ENCODE measurements around the gene TSPAN18. TPM values are rescaled to one million over a fixed set of nuclear protein-coding genes. Genes with fewer than 3 reads are reported as not detected.

The TSPAN18 gene
- total RNA-seq, 2 donors from 2014 or later: 2.0 to 7.7 TPM

GRCh38 chr11:44893308-44893822, 166.6 kb downstream of the TSPAN18 start:
- Histone ChIP-seq H3K27ac (peak overlapping the region in 1 of 2 donors; percentile 42), H3K36me3 (no peaks in the 10 kb centered on the region), H3K27me3 (replicated peaks; ENCODE audit: insufficient read depth) (no peaks in the 10 kb centered on the region), H3K9me3 (no peaks in the 10 kb centered on the region), H3K4me1 (ENCODE audit: control insufficient read depth in 1 of 2, low read depth in 2 of 2) (peaks cover 0 to 16% of the 10 kb centered on the region in 2 donors), H3K4me3 (no peak overlapping the region)
- no peak for DNase-seq (ENCODE audit: low spot score)
- TF ChIP-seq, protein P1, sequence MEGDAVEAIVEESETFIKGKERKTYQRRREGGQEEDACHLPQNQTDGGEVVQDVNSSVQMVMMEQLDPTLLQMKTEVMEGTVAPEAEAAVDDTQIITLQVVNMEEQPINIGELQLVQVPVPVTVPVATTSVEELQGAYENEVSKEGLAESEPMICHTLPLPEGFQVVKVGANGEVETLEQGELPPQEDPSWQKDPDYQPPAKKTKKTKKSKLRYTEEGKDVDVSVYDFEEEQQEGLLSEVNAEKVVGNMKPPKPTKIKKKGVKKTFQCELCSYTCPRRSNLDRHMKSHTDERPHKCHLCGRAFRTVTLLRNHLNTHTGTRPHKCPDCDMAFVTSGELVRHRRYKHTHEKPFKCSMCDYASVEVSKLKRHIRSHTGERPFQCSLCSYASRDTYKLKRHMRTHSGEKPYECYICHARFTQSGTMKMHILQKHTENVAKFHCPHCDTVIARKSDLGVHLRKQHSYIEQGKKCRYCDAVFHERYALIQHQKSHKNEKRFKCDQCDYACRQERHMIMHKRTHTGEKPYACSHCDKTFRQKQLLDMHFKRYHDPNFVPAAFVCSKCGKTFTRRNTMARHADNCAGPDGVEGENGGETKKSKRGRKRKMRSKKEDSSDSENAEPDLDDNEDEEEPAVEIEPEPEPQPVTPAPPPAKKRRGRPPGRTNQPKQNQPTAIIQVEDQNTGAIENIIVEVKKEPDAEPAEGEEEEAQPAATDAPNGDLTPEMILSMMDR (IDR thresholded peaks at IDR 0.05): no peak
- ATAC-seq (ENCODE audit: insufficient number of reproducible peaks, low FRiP score, low read depth): no peak

GRCh38 chr11:44893846-44894617, 167.3 kb downstream of the TSPAN18 start:
- H3K27me3 ChIP-seq (replicated peaks; ENCODE audit: insufficient read depth): no peaks in the 10 kb centered on the region
- no peaks in the 10 kb centered on the region for H3K9me3 ChIP-seq
- ATAC-seq (ENCODE audit: insufficient number of reproducible peaks, low FRiP score, low read depth) (peak; percentile 59), DNase-seq (ENCODE audit: low spot score) (no peak)
- H3K4me1 ChIP-seq (ENCODE audit: control insufficient read depth in 1 of 2, low read depth in 2 of 2): peaks cover 0 to 16% of the 10 kb centered on the region in 2 donors
- H3K36me3 ChIP-seq: no peaks in the 10 kb centered on the region
- TF ChIP-seq, protein P1 (IDR thresholded peaks at IDR 0.05): peak; percentile 86
- H3K27ac ChIP-seq: peak overlapping the region in 1 of 2 donors; percentile 42
- no peak overlapping the region for H3K4me3 ChIP-seq

- DNase-seq (ENCODE audit: low spot score) (no peak), ATAC-seq (ENCODE audit: insufficient number of reproducible peaks, low FRiP score, low read depth) (no peak)
- no peak overlapping the region for H3K4me3 ChIP-seq
- TF ChIP-seq, protein P1 (IDR thresholded peaks at IDR 0.05): no peak
- no peaks in the 10 kb centered on the region for H3K9me3 ChIP-seq
- no peaks in the 10 kb centered on the region for H3K4me1 ChIP-seq (ENCODE audit: control insufficient read depth in 1 of 2, low read depth in 2 of 2)
- H3K27ac ChIP-seq: no peak overlapping the region
- no peaks in the 10 kb centered on the region for H3K36me3 ChIP-seq
- H3K27me3 ChIP-seq (replicated peaks; ENCODE audit: insufficient read depth): no peaks in the 10 kb centered on the region
Measured at GRCh38 chr11:44899959-44900358, 173.2 kb downstream of the TSPAN18 start.

GRCh38 chr11:44901120-44901633, 174.4 kb downstream of the TSPAN18 start:
- Histone ChIP-seq H3K36me3 (no peaks in the 10 kb centered on the region), H3K4me1 (ENCODE audit: control insufficient read depth in 1 of 2, low read depth in 2 of 2) (no peaks in the 10 kb centered on the region), H3K9me3 (no peaks in the 10 kb centered on the region), H3K4me3 (no peak overlapping the region), H3K27ac (no peak overlapping the region), H3K27me3 (replicated peaks; ENCODE audit: insufficient read depth) (no peaks in the 10 kb centered on the region)
- no peak for DNase-seq (ENCODE audit: low spot score)
- ATAC-seq (ENCODE audit: insufficient number of reproducible peaks, low FRiP score, low read depth): no peak
- TF ChIP-seq, protein P1 (IDR thresholded peaks at IDR 0.05): no peak

- ATAC-seq (ENCODE audit: insufficient number of reproducible peaks, low FRiP score, low read depth): no peak
- no peak overlapping the region for H3K4me3 ChIP-seq
- DNase-seq (ENCODE audit: low spot score): no peak
- TF ChIP-seq, protein P1 (IDR thresholded peaks at IDR 0.05): no peak
- H3K27ac ChIP-seq: no peak overlapping the region
- no peaks in the 10 kb centered on the region for H3K36me3 ChIP-seq
- H3K9me3 ChIP-seq: no peaks in the 10 kb centered on the region
- no peaks in the 10 kb centered on the region for H3K27me3 ChIP-seq (replicated peaks; ENCODE audit: insufficient read depth)
- no peaks in the 10 kb centered on the region for H3K4me1 ChIP-seq (ENCODE audit: control insufficient read depth in 1 of 2, low read depth in 2 of 2)
Measured at GRCh38 chr11:44901786-44902185, 175.0 kb downstream of the TSPAN18 start.
